H4 (cell line): ENCODE data around the gene GOPC. TPM values are rescaled to one million over a fixed set of nuclear protein-coding genes. Genes with fewer than 3 reads are reported as not detected.
"Not testable (repeated sequence)": the region's sequence is repeated elsewhere in the genome, so short reads cannot be mapped to it uniquely, and the experiment has no call there.

Source experiments
- DNase-seq: peaks from one replicate; pipeline ENCODE4 v3.0.0-alpha.2; 2015; ENCODE audit warnings: low spot score
- total RNA-seq: library from RNA; depleted of rRNA; stranded (reverse); fragments of >200 nt; shearing (Covaris generic); gene quantifications from 2 replicates; pipeline ENCODE4 v1.2.3, GENCODE V29; 2014

GOPC gene
- total RNA-seq, 1 experiment from 2014 or later = 22.1 TPM

DNA sequence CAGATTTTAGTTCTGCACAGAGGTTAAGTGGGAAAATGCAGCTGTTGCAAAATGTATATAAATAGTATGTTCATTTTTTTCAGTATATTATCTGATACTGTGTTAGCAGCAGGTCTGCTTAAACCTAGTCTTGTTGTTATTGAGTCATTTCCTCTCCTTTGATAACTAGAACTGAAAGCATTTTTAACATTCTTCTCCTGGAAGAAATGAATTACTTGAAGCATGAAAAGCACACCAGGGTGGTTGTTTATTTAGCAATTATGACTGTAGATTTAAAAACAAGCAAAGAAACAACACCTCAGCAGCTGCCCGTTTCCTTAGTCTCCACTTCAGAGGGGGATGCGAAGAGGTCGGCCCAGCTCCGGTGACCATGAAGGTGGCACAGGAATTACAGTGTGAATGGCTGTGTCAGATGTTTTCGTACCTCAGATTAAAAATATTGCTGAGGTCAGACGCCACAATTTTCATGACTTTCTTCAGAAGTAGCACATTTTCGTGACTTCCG is 53.5 kb downstream of the GOPC start:
- peak; percentile 29 for DNase-seq

GRCh38 chr6:117547688-117548621 is 54.4 kb downstream of the GOPC start:
- DNase-seq = no peak

- DNase-seq = no peak
Observed at GRCh38 chr6:117546674-117547073, 55.6 kb downstream of the GOPC start.

DNA sequence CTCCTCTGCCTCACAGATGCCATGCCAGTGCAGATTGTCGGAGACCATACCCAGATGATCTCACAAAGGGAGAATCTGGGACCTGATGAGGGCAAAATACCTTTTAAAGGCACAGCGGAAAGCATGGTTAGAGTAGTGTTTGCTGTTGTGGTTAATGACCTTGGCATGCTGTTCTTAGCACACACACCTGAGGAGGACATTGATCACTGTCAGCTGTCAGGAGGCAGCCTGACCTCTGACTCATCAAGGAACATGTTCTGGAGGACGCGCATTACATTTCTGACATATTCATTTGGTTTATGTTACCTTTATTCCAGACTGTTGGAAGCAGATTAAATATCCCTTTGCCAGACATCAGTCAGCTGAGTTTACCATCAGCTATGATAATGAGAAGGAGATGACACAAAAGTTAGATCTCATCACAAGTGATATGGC is 57.1 kb downstream of the GOPC start:
- no peak for DNase-seq

GRCh38 chr6:117544716-117545115 is 57.6 kb downstream of the GOPC start:
- DNase-seq = no peak

DNA sequence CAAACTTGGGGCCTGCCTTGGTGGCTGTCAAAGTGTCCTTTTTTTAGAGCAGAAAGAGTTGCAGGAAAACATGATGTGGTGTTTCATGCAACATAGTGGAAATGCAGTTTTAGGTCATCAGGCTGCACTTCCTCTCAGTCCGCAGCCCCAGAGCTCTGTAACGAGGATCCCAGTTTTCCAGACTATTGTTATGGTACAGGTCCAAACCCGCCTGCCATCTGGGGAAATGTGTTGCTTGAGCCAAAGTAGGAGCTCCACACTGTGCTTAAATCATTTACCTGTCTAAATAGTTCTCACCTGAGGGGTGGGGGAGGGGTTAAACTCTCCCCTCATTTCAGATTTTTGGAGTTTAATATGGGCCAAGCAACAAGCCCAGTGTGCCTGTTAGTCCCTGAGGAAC is 59.8 kb downstream of the GOPC start:
- DNase-seq = no peak

- no peak for DNase-seq
Observed at GRCh38 chr6:117540670-117541069, 61.6 kb downstream of the GOPC start.

GRCh38 chr6:117538615-117539014 is 63.7 kb downstream of the GOPC start:
- DNase-seq = no peak

GRCh38 chr6:117536317-117536716 is 66.0 kb downstream of the GOPC start:
- DNase-seq = no peak

DNA sequence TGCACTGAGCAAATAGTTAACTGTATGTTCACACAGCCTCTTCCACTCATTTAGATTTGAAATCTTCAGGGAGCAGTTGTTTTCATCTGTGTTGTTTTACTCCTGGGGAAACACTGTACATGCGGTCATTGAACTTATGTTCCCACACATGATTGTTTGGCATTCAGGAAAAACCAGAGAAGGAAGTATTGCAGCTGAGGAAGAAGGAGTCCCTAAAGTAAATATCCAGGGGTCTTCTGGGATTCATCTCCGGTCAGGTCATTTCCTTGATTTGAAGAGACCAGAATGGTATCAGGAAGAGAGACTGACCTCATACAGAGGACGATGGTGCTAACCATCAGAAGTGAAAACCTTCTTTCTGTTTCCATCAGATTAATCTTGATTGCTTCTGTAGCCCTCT is 67.3 kb downstream of the GOPC start:
- no peak for DNase-seq

GRCh38 chr6:117533775-117534174 is 68.5 kb downstream of the GOPC start:
- DNase-seq = no peak

- no peak for DNase-seq
Observed at GRCh38 chr6:117531809-117532725, 70.2 kb downstream of the GOPC start.

DNA sequence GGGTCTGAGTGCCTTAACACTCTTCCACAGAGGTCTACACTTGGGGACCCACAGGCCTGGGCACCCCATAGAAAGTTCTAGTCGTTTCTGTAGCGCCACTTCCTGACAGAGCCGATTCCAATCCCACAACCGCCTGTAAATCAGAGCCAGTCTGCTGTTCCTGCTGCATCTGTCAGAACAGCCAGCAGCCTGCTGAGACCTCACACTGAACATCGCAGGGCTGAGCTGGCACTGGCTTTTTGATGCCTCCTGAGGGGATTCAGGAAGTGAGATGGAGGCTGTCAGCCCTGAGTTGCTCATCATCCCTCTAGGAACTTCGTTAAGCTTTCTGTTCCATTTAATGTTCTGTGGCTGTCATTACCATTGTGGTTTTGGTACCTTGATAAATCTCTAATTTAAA is 71.0 kb downstream of the GOPC start:
- no peak for DNase-seq

DNA sequence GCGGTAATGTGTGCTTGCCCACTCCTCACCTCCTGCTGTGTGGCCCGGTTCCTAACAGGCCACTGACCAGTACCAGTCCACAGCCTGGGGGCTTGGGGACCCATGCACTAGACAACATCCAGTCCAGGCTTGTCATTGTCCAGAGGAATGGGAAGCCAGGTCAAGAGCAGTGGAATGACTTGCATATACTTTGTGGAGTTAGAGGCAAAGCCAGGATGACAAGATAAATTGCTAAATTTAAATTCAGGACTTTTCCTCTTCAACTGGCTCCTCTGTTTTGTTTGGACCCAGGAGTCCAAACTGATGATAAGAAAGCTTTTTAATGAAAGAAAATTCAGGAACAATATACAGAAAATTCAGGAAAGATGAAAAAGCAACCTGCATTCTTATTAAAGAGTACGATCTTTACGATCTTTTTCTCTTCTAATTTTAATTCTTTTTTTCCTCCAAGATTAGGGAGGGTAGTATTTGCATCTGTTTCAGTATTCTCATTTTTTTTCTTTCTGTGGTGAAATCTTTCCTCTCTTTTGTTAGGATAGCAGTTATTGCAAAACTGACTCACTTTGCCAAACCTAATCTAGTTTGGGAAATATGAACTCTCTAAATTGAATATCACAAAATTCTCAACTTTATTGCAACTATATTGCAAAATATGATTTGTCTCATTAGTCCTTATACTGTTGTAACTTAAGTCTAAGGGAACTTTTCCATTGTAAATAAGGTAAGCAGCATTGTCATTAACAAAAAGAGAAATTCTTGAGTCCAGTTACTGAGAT is 71.7 kb downstream of the GOPC start:
- DNase-seq = no peak

- no peak for DNase-seq
Observed at GRCh38 chr6:117525607-117526006, 76.7 kb downstream of the GOPC start.

- no peak for DNase-seq
Observed at GRCh38 chr6:117521791-117522502, 80.4 kb downstream of the GOPC start.

- no peak for DNase-seq
Observed at GRCh38 chr6:117520603-117521395, 81.5 kb downstream of the GOPC start.

- no peak for DNase-seq
Observed at GRCh38 chr6:117518870-117519269, 83.4 kb downstream of the GOPC start.

- not testable (repeated sequence) for DNase-seq
Observed at GRCh38 chr6:117517995-117518394, 84.3 kb downstream of the GOPC start.

GRCh38 chr6:117515326-117515725 is 87.0 kb downstream of the GOPC start:
- no peak for DNase-seq
